Uterus (tissue), 2 donors: Measurements from ENCODE around the gene CACNA1C.

Source experiments
- CTCF ChIP-seq, 4 experiments: fragments of 200-600 bp in 2 of 4; fragments of 450-650 bp in 2 of 4; sonication (generic) in 2 of 4; IDR thresholded peaks; one replicate each; pipeline ENCODE4 v1.5.1; 2016 to 2019; ENCODE audit warnings: antibody characterized with exemption in 4 of 4, mild to moderate bottlenecking in 2 of 4, moderate library complexity in 1 of 4
- POLR2A ChIP-seq, 2 donors: fragments of 450-650 bp; IDR thresholded peaks; one replicate each; pipeline ENCODE4 v1.6.1; 2016; ENCODE audit warnings: antibody characterized with exemption in 2 of 2, mild to moderate bottlenecking in 1 of 2, moderate library complexity in 1 of 2

- TF ChIP-seq CTCF (IDR thresholded peaks at IDR 0.05) (no peak), POLR2A (IDR thresholded peaks at IDR 0.05) (no peak)
Observed at GRCh38 chr12:2557597-2557996, 504.8 kb downstream of the CACNA1C start.
